BLaER1 (cell line): ENCODE data around the gene CXCR6.
A peak's percentile ranks its signal among the peaks of the same experiment; 100 is the strongest.

ENCODE experiments used
- H3K27ac ChIP-seq: shearing (Covaris generic); formaldehyde crosslinking; 2 replicates; pipeline ENCODE4 v1.8.1; 2022
- H3K27me3 ChIP-seq: shearing (Covaris generic); formaldehyde crosslinking; 2 replicates; pipeline ENCODE4 v1.8.1; 2022
- H3K36me3 ChIP-seq: shearing (Covaris generic); formaldehyde crosslinking; 2 replicates; pipeline ENCODE4 v1.8.1; 2022
- H3K4me1 ChIP-seq: shearing (Covaris generic); formaldehyde crosslinking; 2 replicates; pipeline ENCODE4 v1.8.1; 2022
- H3K4me2 ChIP-seq: shearing (Covaris generic); formaldehyde crosslinking; 2 replicates; pipeline ENCODE4 v1.8.1; 2022
- H3K4me3 ChIP-seq: shearing (Covaris generic); formaldehyde crosslinking; 2 replicates; pipeline ENCODE4 v1.8.1; 2022
- H3K9ac ChIP-seq: shearing (Covaris generic); formaldehyde crosslinking; 2 replicates; pipeline ENCODE4 v1.8.1; 2022
- H3K9me3 ChIP-seq: shearing (Covaris generic); formaldehyde crosslinking; 2 replicates; pipeline ENCODE4 v1.8.1; 2022
- H4K20me1 ChIP-seq: shearing (Covaris generic); formaldehyde crosslinking; 2 replicates; pipeline ENCODE4 v1.8.1; 2022
- Cebpa-rat ChIP-seq: shearing (Covaris generic); IDR thresholded peaks from 2 replicates; pipeline ENCODE4 v1.8.1; 2022

CXCR6 gene

DNA sequence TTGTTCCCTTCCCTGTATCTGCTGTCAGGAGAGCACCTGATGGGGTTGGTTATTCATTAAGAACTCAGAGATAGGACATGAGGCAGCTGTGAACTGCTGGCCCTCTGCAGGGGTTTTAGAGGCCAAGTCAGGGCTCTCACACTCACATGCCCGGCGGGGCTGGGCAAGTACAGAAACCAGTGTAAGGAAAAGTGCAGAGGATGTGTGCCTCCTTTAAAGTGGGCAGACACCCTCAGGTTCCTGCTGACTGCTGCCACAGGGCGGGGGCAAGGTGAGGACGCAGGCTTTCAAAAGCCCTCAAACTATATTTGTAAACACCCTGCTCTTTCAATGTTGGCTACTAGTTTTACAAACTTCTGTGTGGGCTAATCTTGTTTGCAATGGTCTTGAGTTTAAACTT, 22.4 kb downstream of the CXCR6 start:
- no peak overlapping the region for H3K4me3 ChIP-seq
- no peaks in the 10 kb centered on the region for H3K4me1 ChIP-seq
- peaks cover 31% of the 10 kb centered on the region; the same call in 1 of the 2 replicates for H4K20me1 ChIP-seq
- H3K27ac ChIP-seq: no peak overlapping the region
- H3K9me3 ChIP-seq: no peaks in the 10 kb centered on the region
- H3K36me3 ChIP-seq: peaks cover 100% of the 10 kb centered on the region
- no peak overlapping the region for H3K9ac ChIP-seq
- no peak for TF ChIP-seq Cebpa-rat
- no peaks in the 10 kb centered on the region for H3K27me3 ChIP-seq
- no peak overlapping the region for H3K4me2 ChIP-seq

DNA sequence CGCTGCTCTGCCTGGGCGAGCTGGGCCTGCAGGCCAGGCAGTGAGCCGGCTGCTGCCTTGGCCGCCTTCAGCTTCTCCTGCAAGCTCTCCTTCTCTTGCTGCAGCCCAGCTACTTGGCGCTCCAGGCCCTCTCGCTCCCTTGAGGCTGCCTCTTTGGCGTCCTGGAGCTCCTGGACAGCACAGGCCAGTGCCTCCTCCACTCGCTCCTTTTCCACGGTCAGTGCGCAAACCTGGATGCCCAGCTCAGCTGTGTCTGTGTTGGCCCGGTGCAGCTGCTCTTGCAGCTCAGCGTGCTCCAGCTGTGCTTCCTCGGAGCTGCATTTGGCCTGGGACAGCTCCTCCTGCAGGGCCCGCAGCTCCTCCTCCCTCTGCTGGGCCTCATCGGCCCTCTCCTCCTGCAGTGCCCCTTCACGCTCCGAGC, 23.1 kb downstream of the CXCR6 start:
- Histone ChIP-seq H3K27me3 (no peaks in the 10 kb centered on the region), H3K4me3 (no peak overlapping the region), H3K4me2 (no peak overlapping the region), H3K36me3 (peaks cover 95% of the 10 kb centered on the region), H4K20me1 (peaks cover 31% of the 10 kb centered on the region; the same call in 1 of the 2 replicates), H3K4me1 (no peaks in the 10 kb centered on the region), H3K9ac (no peak overlapping the region), H3K9me3 (no peaks in the 10 kb centered on the region), H3K27ac (no peak overlapping the region)
- no peak for TF ChIP-seq Cebpa-rat

DNA sequence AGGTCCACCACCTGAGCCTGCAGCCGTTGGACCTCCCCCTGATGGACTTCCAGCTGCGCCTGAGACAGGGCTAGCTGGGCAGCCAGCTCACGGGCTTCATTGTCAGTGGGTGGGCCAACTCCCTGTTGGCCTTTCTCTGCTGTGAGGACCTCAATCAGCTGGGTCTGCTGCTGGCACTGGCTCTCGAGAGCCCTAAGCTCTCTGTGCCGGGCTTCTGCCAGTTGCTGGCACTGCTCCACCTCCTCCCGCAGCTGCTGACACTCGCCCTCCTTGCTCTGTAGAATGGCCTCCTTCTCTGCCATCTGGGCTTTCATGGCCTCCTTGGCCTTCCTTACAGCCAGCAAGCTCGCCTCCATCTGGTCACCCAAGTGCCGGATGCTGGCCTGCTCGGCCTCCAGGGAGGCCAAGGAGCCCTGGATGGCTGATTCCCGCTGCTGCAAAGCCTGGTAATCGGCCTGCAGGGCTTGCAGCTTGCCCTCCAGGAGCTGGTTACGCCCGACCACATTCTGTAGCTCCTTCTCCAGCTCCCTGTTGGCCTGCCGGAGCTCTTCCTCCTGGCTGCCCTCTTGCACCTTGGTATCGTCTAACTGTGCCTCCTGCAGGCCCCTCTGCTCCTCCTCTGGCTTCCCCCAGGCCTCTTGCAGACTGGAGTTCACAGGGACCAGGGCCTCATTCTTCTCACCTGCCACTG, 23.8 kb downstream of the CXCR6 start:
- Histone ChIP-seq H3K9ac (no peak overlapping the region), H3K36me3 (peaks cover 92% of the 10 kb centered on the region), H3K27ac (no peak overlapping the region), H3K9me3 (no peaks in the 10 kb centered on the region), H3K4me1 (peaks cover 2% of the 10 kb centered on the region), H4K20me1 (peaks cover 31% of the 10 kb centered on the region; the same call in 1 of the 2 replicates), H3K4me3 (no peak overlapping the region), H3K4me2 (no peak overlapping the region), H3K27me3 (no peaks in the 10 kb centered on the region)
- TF ChIP-seq Cebpa-rat: no peak

- Histone ChIP-seq H3K27me3 (no peaks in the 10 kb centered on the region), H3K9ac (no peak overlapping the region), H3K4me2 (no peak overlapping the region), H3K9me3 (no peaks in the 10 kb centered on the region), H3K36me3 (peaks cover 90% of the 10 kb centered on the region), H3K4me1 (peaks cover 8% of the 10 kb centered on the region), H3K27ac (no peak overlapping the region), H3K4me3 (no peak overlapping the region), H4K20me1 (peaks cover 31% of the 10 kb centered on the region; the same call in 1 of the 2 replicates)
- no peak for TF ChIP-seq Cebpa-rat
These were observed 24.5 kb downstream of the CXCR6 start for GRCh38 chr3:45967724-45968123.

- no peak overlapping the region for H3K27ac ChIP-seq
- H3K4me1 ChIP-seq: peaks cover 12% of the 10 kb centered on the region
- no peak overlapping the region for H3K4me3 ChIP-seq
- peaks cover 31% of the 10 kb centered on the region; the same call in 1 of the 2 replicates for H4K20me1 ChIP-seq
- peaks cover 90% of the 10 kb centered on the region for H3K36me3 ChIP-seq
- no peak overlapping the region for H3K4me2 ChIP-seq
- TF ChIP-seq Cebpa-rat: no peak
- H3K27me3 ChIP-seq: no peaks in the 10 kb centered on the region
- H3K9me3 ChIP-seq: no peaks in the 10 kb centered on the region
- H3K9ac ChIP-seq: no peak overlapping the region
These were observed 24.9 kb downstream of the CXCR6 start for GRCh38 chr3:45968149-45968548.

DNA sequence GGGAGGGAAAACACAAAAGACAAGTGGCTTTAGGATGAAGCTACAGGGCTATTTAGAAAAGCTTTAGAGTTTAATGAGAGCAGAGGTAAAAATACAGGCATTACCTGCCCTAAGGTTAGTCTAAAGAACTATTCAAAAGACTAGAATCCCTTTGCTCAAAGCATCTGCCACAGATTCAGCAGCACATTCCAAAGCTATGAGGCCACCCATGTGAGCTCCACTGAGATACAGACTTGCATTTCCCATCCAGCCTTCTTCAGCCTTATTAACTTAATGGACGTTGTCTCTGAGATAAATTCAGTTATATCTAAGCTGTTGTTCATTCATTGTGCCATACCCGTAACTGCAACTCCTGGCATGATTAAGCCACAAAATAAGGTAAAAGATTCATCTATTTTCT, 25.4 kb downstream of the CXCR6 start:
- Histone ChIP-seq H3K36me3 (peaks cover 87% of the 10 kb centered on the region), H3K4me2 (no peak overlapping the region), H3K27me3 (no peaks in the 10 kb centered on the region)

DNA sequence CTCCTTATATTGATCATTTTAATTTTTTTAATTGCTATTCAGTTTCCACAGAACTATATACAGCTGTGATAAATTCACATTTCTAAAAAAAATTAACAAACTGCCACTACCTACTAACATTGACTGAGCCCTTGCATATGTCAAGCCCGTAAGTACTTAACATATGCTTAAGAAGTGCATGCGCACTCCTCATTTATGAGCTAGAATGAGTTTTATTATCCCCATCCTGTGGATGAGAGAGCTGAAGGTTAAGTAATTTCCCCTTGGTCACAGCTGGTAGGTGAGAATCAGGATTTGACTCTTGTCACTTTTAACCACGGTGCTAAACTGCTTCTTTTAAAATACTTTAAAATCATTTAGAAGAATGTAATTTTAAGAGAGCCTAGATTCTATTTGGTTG, 25.9 kb downstream of the CXCR6 start:
- Histone ChIP-seq H3K36me3 (peaks cover 87% of the 10 kb centered on the region), H3K4me1 (peaks cover 12% of the 10 kb centered on the region), H3K27ac (no peak overlapping the region)

More for the DNA sequence above, 25.4 kb downstream of the CXCR6 start:
- H3K4me3 ChIP-seq: no peak overlapping the region
- TF ChIP-seq Cebpa-rat: no peak
- H3K9me3 ChIP-seq: no peaks in the 10 kb centered on the region
- no peak overlapping the region for H3K27ac ChIP-seq
- peaks cover 29% of the 10 kb centered on the region; the same call in 1 of the 2 replicates for H4K20me1 ChIP-seq
- H3K9ac ChIP-seq: no peak overlapping the region
- H3K4me1 ChIP-seq: peaks cover 12% of the 10 kb centered on the region

DNA sequence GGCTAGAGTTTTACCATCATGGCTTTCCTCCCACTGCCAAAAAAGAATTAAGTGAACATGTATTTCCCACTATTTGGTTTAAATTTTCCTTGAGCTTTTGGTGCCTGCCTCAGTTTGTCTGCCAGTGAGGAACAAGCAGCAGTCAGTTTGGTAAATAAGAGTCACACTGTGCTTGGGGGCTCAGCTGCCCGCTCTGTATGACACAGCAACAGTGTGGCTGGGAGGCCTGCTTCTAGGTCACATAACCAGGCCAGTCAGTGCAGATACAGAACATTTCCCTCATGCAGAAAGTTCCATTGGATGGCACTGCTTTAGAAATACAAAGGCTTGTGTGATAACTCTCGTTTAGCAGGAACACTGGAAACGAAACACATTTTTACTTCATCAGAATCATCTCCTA, 26.7 kb downstream of the CXCR6 start:
- Histone ChIP-seq H3K4me3 (no peak overlapping the region), H4K20me1 (peaks cover 16% of the 10 kb centered on the region; the same call in 1 of the 2 replicates), H3K9me3 (no peaks in the 10 kb centered on the region), H3K36me3 (peaks cover 87% of the 10 kb centered on the region), H3K9ac (no peak overlapping the region), H3K4me2 (no peak overlapping the region), H3K4me1 (peaks cover 12% of the 10 kb centered on the region), H3K27ac (no peak overlapping the region), H3K27me3 (no peaks in the 10 kb centered on the region)
- no peak for TF ChIP-seq Cebpa-rat

More for the DNA sequence above, 25.9 kb downstream of the CXCR6 start:
- no peak for TF ChIP-seq Cebpa-rat
- no peak overlapping the region for H3K4me2 ChIP-seq
- no peaks in the 10 kb centered on the region for H3K9me3 ChIP-seq
- H3K4me3 ChIP-seq: no peak overlapping the region
- H4K20me1 ChIP-seq: peaks cover 24% of the 10 kb centered on the region; the same call in 1 of the 2 replicates
- H3K27me3 ChIP-seq: no peaks in the 10 kb centered on the region
- no peak overlapping the region for H3K9ac ChIP-seq

GRCh38 chr3:45972534-45973402, 29.5 kb downstream of the CXCR6 start:
- TF ChIP-seq Cebpa-rat: no peak
- Histone ChIP-seq H3K4me1 (peaks cover 12% of the 10 kb centered on the region), H3K27me3 (no peaks in the 10 kb centered on the region), H3K4me3 (no peak overlapping the region), H4K20me1 (no peaks in the 10 kb centered on the region), H3K36me3 (peaks cover 85% of the 10 kb centered on the region), H3K9ac (no peak overlapping the region), H3K4me2 (peak overlapping the region; percentile 16), H3K9me3 (no peaks in the 10 kb centered on the region), H3K27ac (no peak overlapping the region)

DNA sequence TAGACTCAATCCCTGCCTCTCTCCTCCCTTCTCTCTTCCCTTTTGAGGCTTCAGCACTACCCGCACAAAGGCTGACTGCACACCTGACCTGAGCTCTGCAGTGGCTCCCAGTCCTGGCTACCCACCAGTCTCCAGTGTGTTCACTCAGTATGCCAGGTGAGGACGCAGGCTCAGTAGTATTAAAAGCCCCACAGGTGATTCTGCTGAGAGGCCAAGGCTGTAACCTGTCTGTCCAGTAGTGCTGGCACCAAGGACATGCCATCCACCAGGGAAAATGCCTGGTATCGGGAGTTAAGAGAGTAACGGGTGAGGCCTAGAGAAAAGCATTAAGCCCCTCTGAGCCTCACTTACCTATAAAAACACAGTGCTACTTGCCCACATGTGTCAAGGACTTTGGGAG, 31.4 kb downstream of the CXCR6 start:
- Histone ChIP-seq H3K4me3 (no peak overlapping the region), H3K9ac (no peak overlapping the region), H3K4me1 (peaks cover 12% of the 10 kb centered on the region), H3K27me3 (no peaks in the 10 kb centered on the region), H4K20me1 (no peaks in the 10 kb centered on the region), H3K36me3 (peaks cover 85% of the 10 kb centered on the region), H3K9me3 (no peaks in the 10 kb centered on the region), H3K27ac (no peak overlapping the region), H3K4me2 (no peak overlapping the region)
- TF ChIP-seq Cebpa-rat: no peak
